ENCODE data around the gene PLCD3.

The PLCD3 gene

DNA sequence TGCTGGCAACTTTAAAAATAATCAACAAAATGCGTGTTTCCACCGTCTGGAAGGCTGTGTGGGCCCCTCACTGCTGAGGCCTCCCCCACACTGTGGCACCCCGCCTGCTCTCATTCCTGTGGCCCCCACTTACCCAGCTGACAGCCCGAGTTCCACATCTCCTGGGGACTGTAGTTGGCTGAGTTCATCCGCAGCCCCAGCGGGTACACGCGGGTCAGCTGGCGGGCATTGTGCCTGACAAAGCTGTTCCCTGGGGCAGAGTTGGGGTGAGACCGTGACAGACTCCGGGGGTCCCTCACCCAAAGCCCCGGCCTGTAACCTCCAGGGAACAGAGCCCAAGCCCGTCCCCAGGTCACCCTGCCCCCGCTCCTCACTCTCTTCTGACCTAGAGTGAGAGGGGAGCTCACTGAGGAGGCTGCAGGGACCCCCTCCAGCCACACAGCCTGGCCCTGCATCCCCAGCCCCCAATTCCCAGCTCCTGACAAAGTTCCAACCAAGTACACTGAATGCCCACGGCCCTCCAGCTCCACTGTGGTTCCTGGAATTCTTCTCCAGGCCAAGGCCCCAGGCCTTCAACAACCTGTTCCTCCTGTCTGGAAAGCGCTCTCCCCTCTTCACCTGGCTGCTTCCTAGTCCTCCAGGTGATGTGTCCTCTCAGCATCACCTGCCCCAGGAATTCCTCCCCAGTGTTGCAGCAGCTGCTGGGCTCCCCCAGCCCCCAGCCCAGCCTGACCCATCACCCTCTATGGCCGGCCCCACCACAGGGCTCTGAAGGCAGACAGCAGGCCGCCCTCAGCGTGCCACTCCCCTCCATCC, 18.0 kb downstream of the PLCD3 start:
- no peak overlapping the region for H3K4me3 ChIP-seq (ENCODE audit: low read depth, low read length)
- TF ChIP-seq POLR2A (IDR thresholded peaks at IDR 0.05; ENCODE audit: extremely low read depth, insufficient read length): no peak
- TF ChIP-seq, protein P1, sequence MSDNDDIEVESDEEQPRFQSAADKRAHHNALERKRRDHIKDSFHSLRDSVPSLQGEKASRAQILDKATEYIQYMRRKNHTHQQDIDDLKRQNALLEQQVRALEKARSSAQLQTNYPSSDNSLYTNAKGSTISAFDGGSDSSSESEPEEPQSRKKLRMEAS (IDR thresholded peaks at IDR 0.05; ENCODE audit: low read depth, low read length): no peak
- TF ChIP-seq, protein P2, sequence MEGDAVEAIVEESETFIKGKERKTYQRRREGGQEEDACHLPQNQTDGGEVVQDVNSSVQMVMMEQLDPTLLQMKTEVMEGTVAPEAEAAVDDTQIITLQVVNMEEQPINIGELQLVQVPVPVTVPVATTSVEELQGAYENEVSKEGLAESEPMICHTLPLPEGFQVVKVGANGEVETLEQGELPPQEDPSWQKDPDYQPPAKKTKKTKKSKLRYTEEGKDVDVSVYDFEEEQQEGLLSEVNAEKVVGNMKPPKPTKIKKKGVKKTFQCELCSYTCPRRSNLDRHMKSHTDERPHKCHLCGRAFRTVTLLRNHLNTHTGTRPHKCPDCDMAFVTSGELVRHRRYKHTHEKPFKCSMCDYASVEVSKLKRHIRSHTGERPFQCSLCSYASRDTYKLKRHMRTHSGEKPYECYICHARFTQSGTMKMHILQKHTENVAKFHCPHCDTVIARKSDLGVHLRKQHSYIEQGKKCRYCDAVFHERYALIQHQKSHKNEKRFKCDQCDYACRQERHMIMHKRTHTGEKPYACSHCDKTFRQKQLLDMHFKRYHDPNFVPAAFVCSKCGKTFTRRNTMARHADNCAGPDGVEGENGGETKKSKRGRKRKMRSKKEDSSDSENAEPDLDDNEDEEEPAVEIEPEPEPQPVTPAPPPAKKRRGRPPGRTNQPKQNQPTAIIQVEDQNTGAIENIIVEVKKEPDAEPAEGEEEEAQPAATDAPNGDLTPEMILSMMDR (IDR thresholded peaks at IDR 0.05; ENCODE audit: low read depth, low read length): no peak
- TF ChIP-seq MYC (IDR thresholded peaks at IDR 0.05; ENCODE audit: low read depth, low read length): no peak
- DNase-seq (ENCODE audit: low read depth): no peak

DNA sequence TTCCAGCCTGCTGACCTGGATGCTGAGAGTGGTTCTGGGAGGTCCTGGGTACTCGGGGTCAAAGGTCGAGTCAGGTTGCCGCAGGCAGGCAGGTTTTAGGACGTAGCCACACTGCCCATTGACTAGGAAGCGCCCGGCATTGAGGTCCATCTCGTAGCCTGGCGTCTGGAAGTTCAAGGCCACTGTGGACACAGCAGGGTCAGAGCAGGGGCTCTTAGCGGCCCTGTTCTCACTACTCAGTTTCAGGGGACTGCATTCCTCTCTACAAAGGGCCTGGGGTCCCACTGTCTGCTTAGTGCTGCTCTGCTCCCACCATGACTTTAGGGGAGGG, 18.9 kb downstream of the PLCD3 start:
- H3K4me3 ChIP-seq (ENCODE audit: low read depth, low read length): no peak overlapping the region
- TF ChIP-seq POLR2A (IDR thresholded peaks at IDR 0.05; ENCODE audit: extremely low read depth, insufficient read length) (no peak), MYC (IDR thresholded peaks at IDR 0.05; ENCODE audit: low read depth, low read length) (no peak)
- TF ChIP-seq, protein P2 (IDR thresholded peaks at IDR 0.05; ENCODE audit: low read depth, low read length): no peak
- TF ChIP-seq, protein P1 (IDR thresholded peaks at IDR 0.05; ENCODE audit: low read depth, low read length): no peak
- no peak for DNase-seq (ENCODE audit: low read depth)

DNA sequence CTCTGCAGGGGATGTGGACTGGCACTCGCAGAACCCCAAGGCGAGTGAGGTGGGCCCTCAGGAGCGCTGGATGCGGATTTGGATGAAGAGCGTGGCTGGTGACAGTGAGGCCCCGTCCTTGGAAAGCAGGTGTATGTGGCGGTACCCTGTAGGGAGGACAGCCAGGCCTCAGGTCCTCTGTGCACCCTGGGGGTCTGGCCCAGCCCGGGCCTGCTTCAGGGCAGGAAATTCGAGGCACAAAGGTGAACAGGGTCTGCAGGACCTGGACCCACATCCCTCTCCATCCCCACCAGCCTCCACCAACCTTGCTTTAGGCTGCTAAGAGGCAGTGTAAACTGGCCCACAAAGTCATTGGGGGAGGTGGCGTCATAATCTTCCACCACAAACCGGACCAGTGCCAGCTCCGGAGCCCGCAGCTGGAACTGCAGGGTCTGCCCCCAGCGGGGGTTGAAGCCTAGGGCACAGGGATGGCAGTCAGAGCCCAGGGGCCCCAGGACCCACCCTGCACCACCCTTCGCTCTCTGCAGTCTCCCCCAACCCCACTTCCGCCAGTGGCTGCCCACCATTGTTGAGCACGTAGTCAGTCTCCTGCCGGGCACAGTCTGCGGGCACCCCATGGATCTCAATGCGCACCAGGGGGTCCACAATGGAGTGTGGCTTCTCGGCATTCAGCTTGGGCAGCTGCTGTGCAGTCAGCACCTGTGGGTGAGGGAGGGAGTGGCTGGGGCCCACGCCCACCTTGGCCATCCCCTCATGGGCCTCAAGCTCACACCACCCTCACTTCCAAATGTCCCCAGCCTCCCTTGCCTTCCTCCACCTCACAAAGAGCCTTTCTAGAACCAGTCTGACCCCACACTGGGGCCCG, 19.5 kb downstream of the PLCD3 start:
- DNase-seq (ENCODE audit: low read depth): no peak
- TF ChIP-seq, protein P1 (IDR thresholded peaks at IDR 0.05; ENCODE audit: low read depth, low read length): no peak
- TF ChIP-seq MYC (IDR thresholded peaks at IDR 0.05; ENCODE audit: low read depth, low read length) (no peak), POLR2A (IDR thresholded peaks at IDR 0.05; ENCODE audit: extremely low read depth, insufficient read length) (no peak)
- TF ChIP-seq, protein P2 (IDR thresholded peaks at IDR 0.05; ENCODE audit: low read depth, low read length): no peak
- H3K4me3 ChIP-seq (ENCODE audit: low read depth, low read length): no peak overlapping the region

DNA sequence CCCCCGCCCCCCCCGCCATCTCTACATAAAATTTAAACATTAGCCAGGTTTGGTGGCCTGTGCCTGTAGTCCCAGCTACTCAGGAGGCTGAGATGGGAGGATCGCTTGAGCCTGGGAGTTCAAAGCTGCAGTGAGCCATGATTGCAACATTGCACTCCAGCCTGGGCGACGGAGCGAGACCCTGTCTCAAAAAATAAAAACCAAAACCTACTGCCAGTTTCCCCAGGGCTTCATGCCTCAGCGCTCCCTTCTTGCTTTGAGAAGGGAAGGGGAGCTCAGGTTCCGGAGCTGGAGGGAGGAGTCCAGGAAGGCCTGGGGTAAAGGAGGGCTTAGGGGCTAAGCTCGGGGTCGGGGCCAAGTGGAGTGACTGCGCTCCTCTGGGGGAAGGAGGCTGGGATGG, 20.5 kb downstream of the PLCD3 start:
- no peak for DNase-seq (ENCODE audit: low read depth)
- TF ChIP-seq MYC (IDR thresholded peaks at IDR 0.05; ENCODE audit: low read depth, low read length) (no peak), POLR2A (IDR thresholded peaks at IDR 0.05; ENCODE audit: extremely low read depth, insufficient read length) (no peak)
- TF ChIP-seq, protein P2 (IDR thresholded peaks at IDR 0.05; ENCODE audit: low read depth, low read length): no peak
- TF ChIP-seq, protein P1 (IDR thresholded peaks at IDR 0.05; ENCODE audit: low read depth, low read length): no peak
- no peak overlapping the region for H3K4me3 ChIP-seq (ENCODE audit: low read depth, low read length)

DNA sequence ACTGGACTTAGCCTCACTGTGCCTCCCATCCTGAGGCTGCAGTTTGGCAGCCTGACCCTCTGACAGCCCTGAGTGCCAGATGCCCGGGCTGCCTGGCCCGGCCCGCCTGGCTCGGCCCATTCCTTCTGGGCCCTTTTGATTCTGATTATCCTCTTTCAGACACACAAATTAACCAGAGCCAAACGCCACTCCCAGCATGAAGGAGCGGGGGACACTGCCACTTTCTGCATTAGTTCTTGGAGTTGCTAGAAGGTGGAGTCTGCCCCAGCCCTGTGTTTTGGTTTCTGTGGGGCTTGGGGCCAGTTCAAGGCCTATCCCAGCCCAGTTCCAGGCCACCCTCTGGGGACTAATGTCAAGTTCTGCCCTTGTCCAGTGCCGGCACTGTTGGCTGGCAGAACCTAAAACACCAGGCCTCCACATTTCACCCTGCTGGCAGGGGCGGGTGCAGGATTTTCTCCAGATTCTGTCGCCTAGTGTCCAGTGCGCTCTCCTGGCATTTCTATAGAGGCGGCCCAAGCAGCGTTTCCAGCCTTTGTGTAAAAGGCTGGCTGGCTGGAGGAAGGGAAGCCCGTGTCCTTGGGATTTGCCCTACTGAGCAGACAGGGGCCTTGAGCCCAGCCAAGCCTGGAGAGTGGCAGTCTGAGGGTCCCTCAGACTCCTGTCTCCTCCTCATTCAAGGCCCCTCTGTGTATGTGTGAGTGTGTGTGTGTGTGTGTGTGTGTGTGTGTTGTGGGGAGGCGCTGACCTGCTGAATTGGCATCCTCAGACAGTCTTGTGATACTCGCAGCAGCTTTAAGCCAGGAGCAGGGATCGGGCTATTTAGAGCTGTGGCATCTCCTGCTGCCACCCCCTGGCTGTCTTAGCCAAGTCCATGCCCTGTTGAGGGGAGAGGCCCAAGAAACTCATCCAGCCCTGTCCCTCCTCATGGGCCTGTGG, 21.4 kb downstream of the PLCD3 start:
- no peak overlapping the region for H3K4me3 ChIP-seq (ENCODE audit: low read depth, low read length)
- DNase-seq (ENCODE audit: low read depth): no peak
- TF ChIP-seq POLR2A (IDR thresholded peaks at IDR 0.05; ENCODE audit: extremely low read depth, insufficient read length) (no peak), MYC (IDR thresholded peaks at IDR 0.05; ENCODE audit: low read depth, low read length) (no peak)
- TF ChIP-seq, protein P1 (IDR thresholded peaks at IDR 0.05; ENCODE audit: low read depth, low read length): no peak
- TF ChIP-seq, protein P2 (IDR thresholded peaks at IDR 0.05; ENCODE audit: low read depth, low read length): no peak
